Skeletal muscle satellite cell (primary cell): Measurements from ENCODE around the gene CD24.
"Not testable (repeated sequence)": the region's sequence is repeated elsewhere in the genome, so short reads cannot be mapped to it uniquely, and the experiment has no call there.

Experiments used
- H3K27me3 ChIP-seq: 2 replicates; pipeline ENCODE4 v1.7.0; 2013; ENCODE audit warnings: low read length; ENCODE audit not compliant: control insufficient read depth, insufficient read depth
- H3K36me3 ChIP-seq: 2 replicates; pipeline ENCODE4 v1.7.0; 2013; ENCODE audit warnings: mild to moderate bottlenecking, control low read depth, low read length; ENCODE audit not compliant: insufficient read depth
- H3K4me1 ChIP-seq: 2 replicates; pipeline ENCODE4 v1.7.0; 2013; ENCODE audit warnings: low read length; ENCODE audit not compliant: control insufficient read depth, insufficient read depth
- H3K4me2 ChIP-seq: 2 replicates; pipeline ENCODE4 v1.7.0; 2013; ENCODE audit warnings: mild to moderate bottlenecking, low read length
- H3K4me3 ChIP-seq: 2 replicates; pipeline ENCODE4 v1.7.0; 2013; ENCODE audit warnings: low read length
- H3K9ac ChIP-seq: 2 replicates; pipeline ENCODE4 v1.7.0; 2013; ENCODE audit warnings: mild to moderate bottlenecking, low read depth, low read length, moderate library complexity
- H3K9me3 ChIP-seq: replicated peaks from 2 replicates; pipeline ENCODE4 v1.7.0; 2013; ENCODE audit warnings: mild to moderate bottlenecking, control low read depth, low read length

CD24 gene

GRCh38 chr6:106980926-106981325 lies 6.4 kb upstream of the CD24 start:
- H3K4me2 ChIP-seq: no peak overlapping the region
- H3K9ac ChIP-seq: no peak overlapping the region
- peaks cover 32% of the 10 kb centered on the region for H3K27me3 ChIP-seq
- H3K4me3 ChIP-seq: no peak overlapping the region
- H3K9me3 ChIP-seq: no peaks in the 10 kb centered on the region
- no peaks in the 10 kb centered on the region for H3K36me3 ChIP-seq
- no peaks in the 10 kb centered on the region for H3K4me1 ChIP-seq

- Histone ChIP-seq H3K9ac (no peak overlapping the region), H3K36me3 (no peaks in the 10 kb centered on the region), H3K4me1 (no peaks in the 10 kb centered on the region), H3K9me3 (no peaks in the 10 kb centered on the region), H3K27me3 (peaks cover 33% of the 10 kb centered on the region), H3K4me2 (no peak overlapping the region), H3K4me3 (no peak overlapping the region)
Measured at GRCh38 chr6:106979435-106979884, 4.9 kb upstream of the CD24 start.

GRCh38 chr6:106977246-106977645 lies 2.7 kb upstream of the CD24 start:
- Histone ChIP-seq H3K9ac (no peak overlapping the region), H3K4me1 (no peaks in the 10 kb centered on the region), H3K4me2 (no peak overlapping the region), H3K4me3 (no peak overlapping the region), H3K27me3 (peaks cover 50% of the 10 kb centered on the region), H3K9me3 (no peaks in the 10 kb centered on the region), H3K36me3 (no peaks in the 10 kb centered on the region)

- Histone ChIP-seq H3K4me1 (no peaks in the 10 kb centered on the region), H3K9me3 (no peaks in the 10 kb centered on the region), H3K9ac (no peak overlapping the region), H3K4me3 (no peak overlapping the region), H3K36me3 (no peaks in the 10 kb centered on the region), H3K4me2 (no peak overlapping the region), H3K27me3 (peaks cover 57% of the 10 kb centered on the region)
Measured at GRCh38 chr6:106976270-106976669, 1.7 kb upstream of the CD24 start.

- Histone ChIP-seq H3K36me3 (no peaks in the 10 kb centered on the region), H3K27me3 (peaks cover 52% of the 10 kb centered on the region), H3K4me2 (peak overlapping the region; percentile 87), H3K4me1 (no peaks in the 10 kb centered on the region), H3K9ac (no peak overlapping the region), H3K9me3 (no peaks in the 10 kb centered on the region), H3K4me3 (peak overlapping the region; percentile 68)
Measured at GRCh38 chr6:106975738-106976064, 1.2 kb upstream of the CD24 start.

- peaks cover 52% of the 10 kb centered on the region for H3K27me3 ChIP-seq
- H3K4me2 ChIP-seq: peak overlapping the region; percentile 87
- peak overlapping the region; percentile 68 for H3K4me3 ChIP-seq
- H3K9me3 ChIP-seq: no peaks in the 10 kb centered on the region
- H3K9ac ChIP-seq: no peak overlapping the region
- H3K4me1 ChIP-seq: no peaks in the 10 kb centered on the region
- no peaks in the 10 kb centered on the region for H3K36me3 ChIP-seq
Measured at GRCh38 chr6:106974999-106975737, 639 bp upstream of the CD24 start.

GRCh38 chr6:106973836-106974335 lies 643 bp downstream of the CD24 start:
- H3K9ac ChIP-seq: no peak overlapping the region
- peaks cover 58% of the 10 kb centered on the region for H3K27me3 ChIP-seq
- H3K4me1 ChIP-seq: no peaks in the 10 kb centered on the region
- no peaks in the 10 kb centered on the region for H3K36me3 ChIP-seq
- H3K4me3 ChIP-seq: peak overlapping the region; percentile 19
- H3K9me3 ChIP-seq: no peaks in the 10 kb centered on the region
- peak overlapping the region; percentile 58 for H3K4me2 ChIP-seq

GRCh38 chr6:106973018-106973835 lies 1.3 kb downstream of the CD24 start:
- no peaks in the 10 kb centered on the region for H3K36me3 ChIP-seq
- H3K9ac ChIP-seq: no peak overlapping the region
- peaks cover 59% of the 10 kb centered on the region for H3K27me3 ChIP-seq
- peak overlapping the region; percentile 58 for H3K4me2 ChIP-seq
- H3K4me3 ChIP-seq: peak overlapping the region; percentile 19
- no peaks in the 10 kb centered on the region for H3K9me3 ChIP-seq
- H3K4me1 ChIP-seq: no peaks in the 10 kb centered on the region

- Histone ChIP-seq H3K4me3 (no peak overlapping the region), H3K4me2 (no peak overlapping the region), H3K36me3 (no peaks in the 10 kb centered on the region), H3K9ac (no peak overlapping the region), H3K27me3 (peaks cover 57% of the 10 kb centered on the region), H3K9me3 (no peaks in the 10 kb centered on the region), H3K4me1 (no peaks in the 10 kb centered on the region)
Measured at GRCh38 chr6:106972500-106972899, 2.0 kb downstream of the CD24 start.

GRCh38 chr6:106970769-106971168 lies 3.8 kb downstream of the CD24 start:
- H3K4me3 ChIP-seq, H3K9ac ChIP-seq, H3K9me3 ChIP-seq, H3K36me3 ChIP-seq, H3K4me2 ChIP-seq, H3K4me1 ChIP-seq: not testable (repeated sequence)
- H3K27me3 ChIP-seq: peaks cover 44% of the 10 kb centered on the region

- Histone ChIP-seq H3K4me2 (no peak overlapping the region), H3K9me3 (no peaks in the 10 kb centered on the region), H3K4me1 (no peaks in the 10 kb centered on the region)
Measured at GRCh38 chr6:106967936-106968555, 6.5 kb downstream of the CD24 start.

More at GRCh38 chr6:106967936-106968555, 6.5 kb downstream of the CD24 start:
- Histone ChIP-seq H3K27me3 (peaks cover 27% of the 10 kb centered on the region), H3K36me3 (no peaks in the 10 kb centered on the region), H3K4me3 (no peak overlapping the region), H3K9ac (no peak overlapping the region)
